Mucosa of gallbladder (tissue), 1 donor: ENCODE measurements around the gene PRKCD. TPM values are rescaled to one million over a fixed set of nuclear protein-coding genes. Genes with fewer than 3 reads are reported as not detected.

Source experiments
- DNase-seq: peaks from one replicate; pipeline ENCODE4 v3.0.0-alpha.2; 2020; ENCODE audit warnings: low spot score
- total RNA-seq: library from RNA; stranded (reverse); gene quantifications from one replicate; pipeline ENCODE4 v1.2.1, GENCODE V29; 2021
- donor health status: DM: no; HTN: no; CAD: no.

The PRKCD gene
- total RNA-seq, 1 donor from 2014 or later = 103 TPM

GRCh38 chr3:53155760-53156159 is 5.2 kb upstream of the PRKCD start:
- peak; percentile 84 for DNase-seq

- no peak for DNase-seq
Observed at GRCh38 chr3:53156368-53156834, 4.6 kb upstream of the PRKCD start.

- no peak for DNase-seq
Observed at GRCh38 chr3:53157974-53158580, 2.9 kb upstream of the PRKCD start.

- no peak for DNase-seq
Observed at GRCh38 chr3:53158765-53159155, 2.2 kb upstream of the PRKCD start.

DNA sequence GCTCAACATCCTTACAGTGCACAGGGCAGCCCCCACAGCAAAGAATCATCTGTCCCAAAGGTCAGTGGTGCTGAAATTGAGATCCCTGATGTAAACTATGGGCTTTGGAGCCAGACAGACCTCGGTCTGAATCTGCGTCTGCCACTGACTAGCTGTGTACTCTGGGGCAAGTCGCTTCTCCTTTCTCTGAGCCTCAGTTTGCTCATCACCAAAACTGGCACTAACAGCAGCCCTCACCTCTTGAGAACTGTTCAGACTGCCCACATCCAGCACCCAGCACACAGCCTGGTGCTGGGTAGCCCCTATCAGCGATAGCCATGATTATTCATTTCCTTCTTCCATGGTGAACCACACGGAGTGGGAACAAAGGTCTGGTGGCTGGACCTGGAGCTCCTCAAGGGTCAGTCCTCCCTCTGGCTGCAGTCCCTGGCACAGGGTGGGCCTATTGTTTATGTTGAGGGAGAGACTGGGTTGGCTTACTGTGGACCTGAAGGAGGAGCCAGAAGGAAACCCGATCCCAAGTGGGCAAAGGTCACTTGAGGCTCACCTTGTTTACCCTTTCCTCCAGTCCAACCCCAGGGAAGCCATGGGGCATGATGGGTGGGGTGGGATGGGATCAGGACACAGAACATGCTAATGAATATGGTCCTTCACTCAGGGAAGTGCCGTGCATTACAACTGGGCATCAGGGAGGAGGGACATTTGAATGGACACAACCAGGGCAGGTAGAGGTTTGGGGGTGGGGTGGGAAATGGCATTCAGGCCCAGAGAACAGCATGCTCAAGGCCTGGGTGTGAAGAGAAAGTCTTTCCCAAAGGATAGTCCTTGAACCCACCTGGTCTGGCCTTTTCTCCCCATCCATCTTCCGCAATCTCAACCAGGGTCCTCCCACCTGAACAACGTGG is 1.6 kb upstream of the PRKCD start:
- peak; percentile 93 for DNase-seq

- no peak for DNase-seq
Observed at GRCh38 chr3:53160061-53160659, 849 bp upstream of the PRKCD start.

DNA sequence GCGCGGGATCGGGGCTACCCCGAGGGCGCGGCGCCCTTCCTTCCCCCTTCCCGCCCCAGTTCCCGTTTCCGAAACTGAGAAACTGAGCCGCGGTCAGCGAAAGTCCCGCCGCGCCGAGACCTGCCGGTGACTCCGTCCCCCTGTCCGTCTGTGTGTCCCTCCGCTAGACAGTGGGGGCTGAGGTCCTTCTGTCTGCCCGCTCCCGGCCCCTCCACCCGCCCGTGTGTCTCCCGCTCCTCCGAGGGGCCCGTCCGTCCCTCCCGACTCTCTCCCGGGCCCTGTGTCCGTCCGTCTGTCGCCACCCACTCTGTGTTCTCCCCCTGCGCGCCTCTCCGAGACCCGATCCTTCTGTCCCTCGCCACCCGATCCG is 426 bp downstream of the PRKCD start:
- DNase-seq = no peak

DNA sequence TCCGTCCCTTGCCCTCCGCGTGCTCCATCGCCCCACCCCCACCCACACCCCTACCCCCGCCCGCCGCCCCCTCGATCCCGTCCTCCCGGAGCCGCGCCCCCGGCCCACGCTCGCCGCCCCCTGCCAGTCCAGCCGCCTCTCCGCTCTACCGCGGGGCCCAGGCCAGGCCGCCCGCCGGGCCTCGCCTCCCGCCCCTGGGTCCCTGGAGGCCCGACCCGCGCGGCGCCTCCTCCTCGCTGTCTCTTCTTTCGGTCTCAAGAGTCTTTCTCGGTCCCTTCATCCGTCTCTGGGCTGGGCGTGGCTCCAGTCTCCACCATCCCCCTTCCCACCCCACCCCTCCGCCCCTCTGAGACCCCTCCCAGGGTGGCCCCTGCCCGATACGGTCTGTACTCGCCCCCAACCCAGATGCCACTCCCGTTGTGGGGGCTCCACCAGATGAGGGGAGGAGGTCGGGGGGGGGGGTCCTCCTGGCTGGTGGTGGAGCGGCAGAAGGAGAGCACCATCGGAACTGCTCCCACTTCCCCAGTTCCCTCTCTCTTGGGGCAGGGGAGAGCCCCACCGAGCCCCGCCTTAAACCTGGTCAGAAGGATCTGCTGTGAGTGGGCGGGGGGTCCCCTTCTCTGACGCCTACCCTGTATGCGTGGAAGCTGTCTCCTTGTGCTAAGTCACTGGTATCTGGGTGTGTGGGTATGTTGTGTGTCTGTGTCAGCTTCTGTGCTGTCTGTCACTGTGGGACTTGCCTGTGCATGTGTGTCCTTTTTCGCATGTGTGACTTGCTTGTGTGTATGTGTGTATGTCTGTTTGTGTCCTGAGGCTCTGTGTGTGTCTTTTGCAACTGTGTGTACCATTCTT is 1.0 kb downstream of the PRKCD start:
- no peak for DNase-seq

DNA sequence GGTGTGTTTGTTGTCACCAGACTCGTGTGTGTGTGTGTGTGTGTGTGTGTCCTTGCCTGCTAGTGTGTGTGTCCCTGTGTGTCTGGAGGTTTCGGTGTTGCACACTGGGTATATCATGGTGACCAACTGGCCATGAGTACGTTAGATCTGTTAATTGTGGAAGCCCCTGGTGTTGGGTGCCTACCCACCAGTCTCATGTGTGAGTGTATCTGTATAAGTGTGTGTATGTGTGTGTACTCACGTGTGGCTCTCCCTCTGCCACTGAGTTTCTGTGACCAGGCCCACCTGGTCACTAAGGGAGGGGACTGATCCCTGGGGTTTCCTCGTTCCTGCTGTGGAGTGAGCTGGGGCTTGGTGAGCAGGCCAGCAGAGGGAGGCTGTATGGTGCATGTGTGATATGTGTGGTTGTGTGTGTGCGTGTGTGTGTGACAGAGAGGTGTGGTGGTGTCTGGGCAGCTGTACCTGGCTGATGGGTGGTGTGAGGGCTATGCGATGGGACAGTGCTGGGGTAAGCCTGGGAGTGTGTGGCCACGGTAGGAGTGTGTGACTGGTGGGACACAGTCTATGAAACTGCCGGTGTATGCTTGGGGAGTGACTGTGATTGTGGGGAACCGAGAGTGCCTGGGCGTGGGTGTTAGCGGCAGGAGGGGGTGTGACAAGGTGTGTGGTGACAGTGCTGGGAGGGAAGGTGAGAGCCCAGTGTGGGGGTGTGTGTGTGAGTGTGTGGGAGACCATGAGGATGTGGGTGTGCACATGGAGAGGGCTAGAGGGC is 1.8 kb downstream of the PRKCD start:
- DNase-seq = peak; percentile 39

- no peak for DNase-seq
Observed at GRCh38 chr3:53163444-53164387, 2.7 kb downstream of the PRKCD start.

- no peak for DNase-seq
Observed at GRCh38 chr3:53164911-53165310, 3.9 kb downstream of the PRKCD start.

DNA sequence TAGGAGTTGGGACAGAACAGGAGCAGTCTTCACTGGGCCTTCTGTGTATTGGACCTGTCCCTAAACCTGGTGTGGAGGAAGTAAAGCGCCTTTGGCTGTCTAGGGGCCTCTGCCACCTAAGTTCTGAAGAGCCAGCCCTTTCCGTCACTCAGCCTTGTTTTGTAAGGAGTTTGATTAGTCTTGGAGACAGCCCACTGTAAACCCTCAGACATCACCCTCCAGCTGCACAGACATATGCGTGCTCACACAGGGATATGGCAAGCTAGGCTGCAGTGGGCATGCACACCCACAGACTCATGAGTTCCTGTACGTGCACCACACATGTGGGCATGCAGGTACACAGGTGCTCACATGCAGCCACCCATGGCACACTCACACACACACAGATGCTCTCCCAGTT is 5.2 kb downstream of the PRKCD start:
- no peak for DNase-seq

GRCh38 chr3:53166781-53167291 is 5.8 kb downstream of the PRKCD start:
- peak; percentile 60 for DNase-seq

DNA sequence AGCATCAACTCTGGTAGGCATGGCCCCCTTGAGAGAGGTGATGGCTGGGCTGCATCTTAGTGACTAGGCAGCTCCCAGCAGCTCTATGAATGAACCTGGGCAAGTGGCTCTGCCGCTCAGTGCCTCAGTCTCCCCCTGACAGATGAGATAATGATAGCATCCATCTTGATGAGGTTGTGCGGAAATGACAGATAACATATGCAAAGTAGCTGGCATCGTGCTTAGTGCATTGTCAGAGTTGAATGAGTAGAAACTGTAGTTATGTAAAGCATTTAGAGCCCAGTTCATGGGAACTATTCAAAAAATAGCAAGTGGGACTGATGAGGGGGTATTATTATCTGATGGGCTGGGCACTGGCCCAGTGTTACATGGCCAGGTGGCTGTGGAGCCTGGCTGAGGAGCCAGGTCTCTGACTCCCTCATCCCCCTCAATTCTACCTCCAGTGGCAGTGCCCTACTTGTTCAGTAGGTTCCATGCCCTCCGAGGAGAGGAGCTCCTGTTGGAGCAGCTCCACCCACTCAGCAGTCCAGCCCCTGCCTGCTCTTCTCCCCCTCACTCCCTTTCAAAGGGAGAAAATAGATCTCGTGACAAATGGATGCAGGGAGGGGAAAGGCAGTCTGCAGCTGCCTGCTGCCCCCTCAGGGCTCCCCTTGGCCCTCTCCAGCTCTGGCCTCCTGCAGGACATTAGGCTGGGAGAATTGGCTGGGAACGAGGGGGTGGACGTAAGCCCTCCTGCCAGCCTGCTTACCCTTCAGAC is 6.6 kb downstream of the PRKCD start:
- DNase-seq = no peak

GRCh38 chr3:53168175-53168923 is 7.3 kb downstream of the PRKCD start:
- DNase-seq = no peak

- no peak for DNase-seq
Observed at GRCh38 chr3:53169045-53169831, 8.2 kb downstream of the PRKCD start.

- no peak for DNase-seq
Observed at GRCh38 chr3:53169832-53170324, 8.9 kb downstream of the PRKCD start.
